ENCODE measurements around the gene ULK1.

Gene ULK1

GRCh38 chr12:131894313-131894860 lies at the start of gene ULK1:
TSS of gene ULK1 (plus strand) at chr12:131894622. CDS start at chr12:131895002, 380 bp downstream.
- peak; percentile 82 to 94 for DNase-seq

- no peak for DNase-seq
These were observed 49.8 kb upstream of the ULK1 start for GRCh38 chr12:131844656-131845055.

- DNase-seq = no peak
These were observed 49.3 kb upstream of the ULK1 start for GRCh38 chr12:131845121-131845520.

GRCh38 chr12:131847456-131847855 lies 47.0 kb upstream of the ULK1 start:
- no peak for DNase-seq

GRCh38 chr12:131848753-131849152 lies 45.7 kb upstream of the ULK1 start:
- DNase-seq = no peak

GRCh38 chr12:131849700-131850553 lies 44.5 kb upstream of the ULK1 start:
- DNase-seq = no peak

- peak; percentile 28 to 74 for DNase-seq
These were observed 43.4 kb upstream of the ULK1 start for GRCh38 chr12:131850856-131851559.

GRCh38 chr12:131851741-131852550 lies 42.5 kb upstream of the ULK1 start:
- no peak for DNase-seq

- DNase-seq = peak in 1 of 2 donors; percentile 45
These were observed 41.7 kb upstream of the ULK1 start for GRCh38 chr12:131852551-131853299.

- no peak for DNase-seq
These were observed 40.3 kb upstream of the ULK1 start for GRCh38 chr12:131853832-131854797.

GRCh38 chr12:131854861-131855476 lies 39.5 kb upstream of the ULK1 start:
- no peak for DNase-seq

- DNase-seq = no peak
These were observed 38.8 kb upstream of the ULK1 start for GRCh38 chr12:131855521-131856142.

GRCh38 chr12:131856366-131857097 lies 37.9 kb upstream of the ULK1 start:
- DNase-seq = no peak

GRCh38 chr12:131857908-131858850 lies 36.2 kb upstream of the ULK1 start:
- DNase-seq = no peak

- peak; percentile 86 to 89 for DNase-seq
These were observed 33.8 kb upstream of the ULK1 start for GRCh38 chr12:131860472-131861260.

- DNase-seq = no peak
These were observed 33.0 kb upstream of the ULK1 start for GRCh38 chr12:131861261-131862083.
